ENCODE results near the gene GRIK4. TPM values are rescaled to one million over a fixed set of nuclear protein-coding genes. Genes with fewer than 3 reads are reported as not detected.
A peak's percentile ranks its signal among the peaks of the same experiment; 100 is the strongest.

GRIK4 gene
- total and polyA plus RNA-seq, 9 of the 15 experiments (the other 6 are each of a cell fraction or from before 2014, with no cell fraction given), result not detected

DNA sequence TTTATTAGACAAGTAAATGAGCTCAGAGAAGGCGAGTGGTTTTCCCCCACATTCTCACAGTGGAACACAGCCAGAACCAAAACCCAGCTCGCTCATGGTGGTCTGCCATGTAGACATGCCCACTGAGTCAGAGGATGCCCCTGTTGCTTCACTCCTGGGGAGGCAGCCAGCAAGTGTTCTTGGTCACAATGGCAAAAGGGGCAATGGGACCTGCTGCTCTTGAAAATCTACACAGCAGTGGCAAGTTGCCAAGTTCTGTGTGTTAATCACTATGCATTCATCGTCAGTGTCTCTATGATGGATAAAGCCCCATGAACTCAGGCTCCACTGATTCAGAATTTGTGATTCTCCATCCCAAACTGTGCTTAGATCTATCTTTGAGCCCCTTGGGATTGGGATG lies 447.6 kb downstream of the GRIK4 start:
- Histone ChIP-seq H3K79me2 (ENCODE audit: control insufficient read depth, insufficient read depth, low read length) (no peaks in the 10 kb centered on the region), H3K4me1 (replicated peaks in 1 of 2; ENCODE audit: control insufficient read depth in 2 of 2, insufficient read depth in 2 of 2, low read length in 2 of 2) (no peaks in the 10 kb centered on the region; a peak in 1 of 5 replicates), H3K4me3 (no peak overlapping the region), H3K9me3 (replicated peaks; ENCODE audit: control insufficient read depth, insufficient read depth, low read depth, low read length) (no peaks in the 10 kb centered on the region), H2AFZ (ENCODE audit: low read depth, low read length) (no peak overlapping the region), H3K27ac (ENCODE audit: extremely low read depth, low read depth, low read length) (no peak overlapping the region), H4K20me1 (replicated peaks; ENCODE audit: control insufficient read depth, insufficient read depth, low read length) (no peaks in the 10 kb centered on the region), H3K9me1 (ENCODE audit: control insufficient read depth, insufficient read depth, low read length) (no peaks in the 10 kb centered on the region), H3K36me3 (ENCODE audit: control insufficient read depth, insufficient read depth, low read length) (no peaks in the 10 kb centered on the region), H3K9ac (ENCODE audit: insufficient read depth in 1 of 2, low read depth in 2 of 2, low read length in 2 of 2) (no peak overlapping the region), H3K27me3 (ENCODE audit: control insufficient read depth in 2 of 2, insufficient read depth in 2 of 2, low read length in 2 of 2) (peaks cover 8 to 51% of the 10 kb centered on the region in 2 experiments; a peak in 4 of 5 replicates), H3K4me2 (ENCODE audit: insufficient read depth, low read length) (no peak overlapping the region)
- DNase-seq (ENCODE audit: extremely low read depth in 1 of 4, low spot score in 3 of 4) (peak in 1 of 4 experiments; percentile 5), FAIRE-seq (no peak), ATAC-seq (no peak)
- BruUV-seq (replicated peaks), result no TSS peak
- intact Hi-C loops (cut with micrococcal nuclease) (no loop called here), in situ Hi-C loops (cut with MboI) (no loop called here)
- TF ChIP-seq NFIC (IDR thresholded peaks at IDR 0.05) (peak; percentile 67), ZNF644 (tag; IDR thresholded peaks at IDR 0.05; ENCODE audit: low read depth) (no peak)
- 2% methylated on average over 3 of the region's 3 CpGs for WGBS (ENCODE audit: insufficient coverage, low coverage, missing lambda C conversion rate)
- POLR2A ChIA-PET, result interaction anchor here (0.7 kb wide), 1 partner anchor 13 kb away, joined by 3 read pairs; no protein-coding TSS in a partner anchor
- CTCF ChIA-PET (ENCODE audit: low intra/inter-chr PET ratio), result no interaction called here

GRCh38 chr11:120964857-120965256 lies 453.3 kb downstream of the GRIK4 start:
- H3K9me3 ChIP-seq (replicated peaks; ENCODE audit: control insufficient read depth, insufficient read depth, low read depth, low read length), result no peaks in the 10 kb centered on the region
- H3K36me3 ChIP-seq (ENCODE audit: control insufficient read depth, insufficient read depth, low read length), result no peaks in the 10 kb centered on the region
- H3K27me3 ChIP-seq (ENCODE audit: control insufficient read depth in 2 of 2, insufficient read depth in 2 of 2, low read length in 2 of 2), result peaks cover 8 to 35% of the 10 kb centered on the region in 2 experiments; a peak in 4 of 5 replicates
- ATAC-seq (no peak), FAIRE-seq (no peak), DNase-seq (ENCODE audit: extremely low read depth in 1 of 4, low spot score in 3 of 4) (no peak)
- no peak overlapping the region for H3K9ac ChIP-seq (ENCODE audit: insufficient read depth in 1 of 2, low read depth in 2 of 2, low read length in 2 of 2)
- no peaks in the 10 kb centered on the region for H4K20me1 ChIP-seq (replicated peaks; ENCODE audit: control insufficient read depth, insufficient read depth, low read length)
- H3K27ac ChIP-seq (ENCODE audit: extremely low read depth, low read depth, low read length), result no peak overlapping the region
- WGBS (ENCODE audit: insufficient coverage, low coverage, missing lambda C conversion rate), result 0% methylated on average over 1 of the region's 1 CpG
- intact Hi-C loops (cut with micrococcal nuclease), result no loop called here
- H3K4me3 ChIP-seq, result no peak overlapping the region
- CTCF ChIA-PET (ENCODE audit: low intra/inter-chr PET ratio), result no interaction called here
- POLR2A ChIA-PET, result interaction anchor here (1.0 kb wide), 1 partner anchor 9 kb away, joined by 3 read pairs; no protein-coding TSS in a partner anchor
- H3K9me1 ChIP-seq (ENCODE audit: control insufficient read depth, insufficient read depth, low read length), result no peaks in the 10 kb centered on the region
- H3K4me1 ChIP-seq (replicated peaks in 1 of 2; ENCODE audit: control insufficient read depth in 2 of 2, insufficient read depth in 2 of 2, low read length in 2 of 2), result no peaks in the 10 kb centered on the region
- H3K79me2 ChIP-seq (ENCODE audit: control insufficient read depth, insufficient read depth, low read length), result no peaks in the 10 kb centered on the region
- H2AFZ ChIP-seq (ENCODE audit: low read depth, low read length), result no peak overlapping the region
- no peak overlapping the region for H3K4me2 ChIP-seq (ENCODE audit: insufficient read depth, low read length)
- no TSS peak for BruUV-seq (replicated peaks)
- in situ Hi-C loops (cut with MboI), result no loop called here
- no peak for TF ChIP-seq NCOA1 (IDR thresholded peaks at IDR 0.05; ENCODE audit: low read depth)
- TF ChIP-seq SP1 (CRISPR knock-in tag; IDR thresholded peaks at IDR 0.05), result no peak
- TF ChIP-seq SIX5 (IDR thresholded peaks at IDR 0.05; ENCODE audit: borderline replicate concordance in 1 of 2, insufficient read depth in 1 of 2, low read depth in 1 of 2, low read length in 2 of 2), result no peak
- TF ChIP-seq NCOR1 (IDR thresholded peaks at IDR 0.05), result no peak
- no peak for TF ChIP-seq ZNF780A (CRISPR knock-in tag; IDR thresholded peaks at IDR 0.05)
- TF ChIP-seq CC2D1A (IDR thresholded peaks at IDR 0.05), result no peak
- no peak for TF ChIP-seq SMAD4 (CRISPR knock-in tag; conservative IDR thresholded peaks at IDR 0.05)
- TF ChIP-seq ZFX (CRISPR knock-in tag; IDR thresholded peaks at IDR 0.05), result no peak
- no peak for TF ChIP-seq TEAD4 (IDR thresholded peaks at IDR 0.05; ENCODE audit: low read length)
- TF ChIP-seq TEAD4 (CRISPR knock-in tag; IDR thresholded peaks at IDR 0.05; ENCODE audit: borderline replicate concordance), result no peak
- no peak for TF ChIP-seq RBM14 (IDR thresholded peaks at IDR 0.05; ENCODE audit: borderline replicate concordance, insufficient read depth, low read depth, low read length)

Measured in K562 (cell line).